Ovary (tissue), 3 donors: ENCODE data around the gene SLC6A4.

ENCODE experiments used
- CTCF ChIP-seq, 3 donors: fragments of 450-650 bp in 2 of 3; fragments of 200-600 bp in 1 of 3; IDR thresholded peaks; one replicate each; pipeline versions ENCODE4 v1.5.1 to v1.8.0; 2016 to 2022; ENCODE audit warnings: antibody characterized with exemption in 3 of 3, mild to moderate bottlenecking in 1 of 3
- POLR2A ChIP-seq: fragments of 450-650 bp; IDR thresholded peaks from one replicate; pipeline ENCODE4 v1.6.1; 2017; ENCODE audit warnings: antibody characterized with exemption, mild to moderate bottlenecking, moderate library complexity
- donor health status: DM: no; HTN: no; CAD: no.

GRCh38 chr17:30153463-30153862 is 82.0 kb downstream of the SLC6A4 start:
- TF ChIP-seq POLR2A (no peak), CTCF (IDR thresholded peaks at IDR 0.05) (no peak)
